H9 (cell line): Measurements from ENCODE around the gene CELA2B. TPM values are rescaled to one million over a fixed set of nuclear protein-coding genes. Genes with fewer than 3 reads are reported as not detected.

Experiments
- DNase-seq: peaks from one replicate; pipeline ENCODE4 v3.0.0-alpha.2; 2017
- H2AFZ ChIP-seq: one replicate; pipeline ENCODE4 v1.6.1; 2013; ENCODE audit warnings: mild to moderate bottlenecking, low read length, control low read depth, moderate library complexity
- H2AK5ac ChIP-seq: 2 replicates; pipeline ENCODE4 v1.6.1; 2013; ENCODE audit warnings: low read length, control low read depth, mixed read lengths; ENCODE audit not compliant: insufficient read length
- H2BK120ac ChIP-seq: one replicate; pipeline ENCODE4 v1.6.1; 2013; ENCODE audit warnings: low read depth, mild to moderate bottlenecking, low read length, control low read depth, inconsistent platforms; ENCODE audit not compliant: poor library complexity, severe bottlenecking
- H2BK12ac ChIP-seq: 2 replicates; pipeline ENCODE4 v1.6.1; 2013; ENCODE audit warnings: low read length, control low read depth, mixed read lengths, low read depth; ENCODE audit not compliant: insufficient read length
- H2BK15ac ChIP-seq: 2 replicates; pipeline ENCODE4 v1.6.1; 2013; ENCODE audit warnings: low read depth, low read length, control low read depth
- H2BK20ac ChIP-seq: one replicate; pipeline ENCODE4 v1.6.1; 2013; ENCODE audit warnings: low read depth, mild to moderate bottlenecking, low read length, control low read depth, inconsistent platforms; ENCODE audit not compliant: poor library complexity, severe bottlenecking
- H2BK5ac ChIP-seq: 2 replicates; pipeline ENCODE4 v1.6.1; 2013; ENCODE audit warnings: low read length, control low read depth, mixed read lengths; ENCODE audit not compliant: insufficient read length
- H3K14ac ChIP-seq: 2 replicates; pipeline ENCODE4 v1.6.1; 2013; ENCODE audit warnings: low read length, control low read depth; ENCODE audit not compliant: insufficient read depth
- H3K18ac ChIP-seq: 2 replicates; pipeline ENCODE4 v1.6.1; 2013; ENCODE audit warnings: low read depth, mild to moderate bottlenecking, mixed read lengths, low read length, control low read depth; ENCODE audit not compliant: insufficient read length
- H3K23ac ChIP-seq: 2 replicates; pipeline ENCODE4 v1.6.1; 2013; ENCODE audit warnings: low read length, control low read depth, mixed read lengths, low read depth; ENCODE audit not compliant: insufficient read length
- H3K23me2 ChIP-seq: 2 replicates; pipeline ENCODE4 v1.6.1; 2013; ENCODE audit warnings: low read depth, mild to moderate bottlenecking, mixed read lengths, low read length, control low read depth; ENCODE audit not compliant: insufficient read length, poor library complexity, severe bottlenecking
- H3K27ac ChIP-seq: 2 replicates; pipeline ENCODE4 v1.5.1; 2013; ENCODE audit warnings: low read length, control low read depth, mixed read lengths, low read depth; ENCODE audit not compliant: insufficient read length
- H3K27me3 ChIP-seq: 2 replicates; pipeline ENCODE4 v1.6.1; 2013; ENCODE audit warnings: low read length, control low read depth, inconsistent platforms; ENCODE audit not compliant: insufficient read depth
- H3K4ac ChIP-seq: 2 replicates; pipeline ENCODE4 v1.6.1; 2013; ENCODE audit warnings: low read depth, mild to moderate bottlenecking, control low read depth, inconsistent platforms, low read length, moderate library complexity
- H3K4me1 ChIP-seq: 2 replicates; pipeline ENCODE4 v1.6.1; 2013; ENCODE audit warnings: low read length, control low read depth, inconsistent platforms; ENCODE audit not compliant: insufficient read depth
- H3K4me2 ChIP-seq: 2 replicates; pipeline ENCODE4 v1.6.1; 2013; ENCODE audit warnings: low read length, control low read depth, mixed read lengths; ENCODE audit not compliant: insufficient read length, insufficient read depth
- H3K56ac ChIP-seq: 2 replicates; pipeline ENCODE4 v1.6.1; 2013; ENCODE audit warnings: low read depth, mild to moderate bottlenecking, mixed read lengths, low read length, control low read depth; ENCODE audit not compliant: insufficient read length
- H3K79me1 ChIP-seq: 2 replicates; pipeline ENCODE4 v1.6.1; 2013; ENCODE audit warnings: low read depth, mild to moderate bottlenecking, moderate library complexity, low read length, control low read depth, inconsistent platforms; ENCODE audit not compliant: insufficient read depth, poor library complexity, severe bottlenecking
- H3K79me2 ChIP-seq: 2 replicates; pipeline ENCODE4 v1.6.1; 2013; ENCODE audit warnings: low read length, control low read depth, inconsistent platforms; ENCODE audit not compliant: insufficient read depth
- H3K9ac ChIP-seq: 2 replicates; pipeline ENCODE4 v1.6.1; 2013; ENCODE audit warnings: low read length, control low read depth, mixed read lengths; ENCODE audit not compliant: insufficient read length; ENCODE audit errors: extremely low read depth
- H3K9me3 ChIP-seq: one replicate; pipeline ENCODE4 v1.6.1; 2013; ENCODE audit warnings: low read depth, low read length, inconsistent platforms; ENCODE audit not compliant: control insufficient read depth
- H3T11ph ChIP-seq: one replicate; pipeline ENCODE4 v1.6.1; 2013; ENCODE audit warnings: mild to moderate bottlenecking, low read length, control low read depth, inconsistent platforms
- H4K20me1 ChIP-seq: one replicate; pipeline ENCODE4 v1.6.1; 2013; ENCODE audit not compliant: control insufficient read depth, insufficient read length, insufficient read depth
- H4K5ac ChIP-seq: 2 replicates; pipeline ENCODE4 v1.6.1; 2013; ENCODE audit warnings: low read depth, mild to moderate bottlenecking, mixed read lengths, low read length, control low read depth; ENCODE audit not compliant: insufficient read length
- H4K8ac ChIP-seq: replicated peaks from 2 replicates; pipeline ENCODE4 v1.6.1; 2013; ENCODE audit warnings: low read length, control low read depth, mixed read lengths, low read depth; ENCODE audit not compliant: insufficient read length
- H4K91ac ChIP-seq: 2 replicates; pipeline ENCODE4 v1.6.1; 2013; ENCODE audit warnings: low read depth, mild to moderate bottlenecking, moderate library complexity, mixed read lengths, low read length, control low read depth; ENCODE audit not compliant: insufficient read length
- H3K27ac Mint-ChIP-seq, 3 experiments: 2 replicates in 2 of 3; 3 replicates in 1 of 3; pipeline ENCODE4 v1.8.0; 2020 to 2021; ENCODE audit warnings: mixed read lengths in 3 of 3, mild to moderate bottlenecking in 1 of 3, moderate library complexity in 1 of 3
- H3K27me3 Mint-ChIP-seq: 2 replicates; pipeline ENCODE4 v1.8.0; 2021; ENCODE audit warnings: low read depth, mild to moderate bottlenecking, moderate library complexity, mixed read lengths
- H3K36me3 Mint-ChIP-seq, 3 experiments: 2 replicates in 2 of 3; 3 replicates in 1 of 3; pipeline ENCODE4 v1.8.0; 2020 to 2021; ENCODE audit warnings: low read depth in 3 of 3, mixed read lengths in 3 of 3; ENCODE audit not compliant: insufficient read depth in 1 of 3
- H3K4me1 Mint-ChIP-seq, 2 experiments: 2 replicates each; pipeline ENCODE4 v1.8.0; 2020; ENCODE audit warnings: mixed read lengths in 2 of 2
- H3K4me3 Mint-ChIP-seq, 2 experiments: 2 replicates in 1 of 2; 3 replicates in 1 of 2; pipeline ENCODE4 v1.8.0; 2020 to 2021; ENCODE audit warnings: mild to moderate bottlenecking in 2 of 2, mixed read lengths in 2 of 2, moderate library complexity in 1 of 2
- H3K9me3 Mint-ChIP-seq, 2 experiments: 2 replicates in 1 of 2; 3 replicates in 1 of 2; pipeline ENCODE4 v1.8.0; 2020; ENCODE audit warnings: mild to moderate bottlenecking in 2 of 2, mixed read lengths in 2 of 2, moderate library complexity in 1 of 2
- WGBS: extraction: QIAGEN DNeasy Blood & Tissue Kit; methylation state at CpG from one replicate; pipeline ENCODE4 v1.1.7; 2013; ENCODE audit warnings: missing lambda C conversion rate, low lambda C conversion rate, mixed read lengths; ENCODE audit not compliant: insufficient read length; ENCODE audit errors: extremely low coverage; 5-methylcytosine and 5-hydroxymethylcytosine counted together
- total RNA-seq: library from RNA; stranded (reverse); gene quantifications from 2 replicates; pipeline ENCODE4 v1.2.1, GENCODE V29; 2021
- TF ChIP-seq, protein P1 (sequence below): fragments of 200-600 bp; sonication (generic); conservative IDR thresholded peaks from 3 replicates; pipeline ENCODE4 v1.8.0; 2021; ENCODE audit warnings: antibody characterized with exemption, mild to moderate bottlenecking

The CELA2B gene
- total RNA-seq, 1 experiment from 2014 or later, result not detected

DNA sequence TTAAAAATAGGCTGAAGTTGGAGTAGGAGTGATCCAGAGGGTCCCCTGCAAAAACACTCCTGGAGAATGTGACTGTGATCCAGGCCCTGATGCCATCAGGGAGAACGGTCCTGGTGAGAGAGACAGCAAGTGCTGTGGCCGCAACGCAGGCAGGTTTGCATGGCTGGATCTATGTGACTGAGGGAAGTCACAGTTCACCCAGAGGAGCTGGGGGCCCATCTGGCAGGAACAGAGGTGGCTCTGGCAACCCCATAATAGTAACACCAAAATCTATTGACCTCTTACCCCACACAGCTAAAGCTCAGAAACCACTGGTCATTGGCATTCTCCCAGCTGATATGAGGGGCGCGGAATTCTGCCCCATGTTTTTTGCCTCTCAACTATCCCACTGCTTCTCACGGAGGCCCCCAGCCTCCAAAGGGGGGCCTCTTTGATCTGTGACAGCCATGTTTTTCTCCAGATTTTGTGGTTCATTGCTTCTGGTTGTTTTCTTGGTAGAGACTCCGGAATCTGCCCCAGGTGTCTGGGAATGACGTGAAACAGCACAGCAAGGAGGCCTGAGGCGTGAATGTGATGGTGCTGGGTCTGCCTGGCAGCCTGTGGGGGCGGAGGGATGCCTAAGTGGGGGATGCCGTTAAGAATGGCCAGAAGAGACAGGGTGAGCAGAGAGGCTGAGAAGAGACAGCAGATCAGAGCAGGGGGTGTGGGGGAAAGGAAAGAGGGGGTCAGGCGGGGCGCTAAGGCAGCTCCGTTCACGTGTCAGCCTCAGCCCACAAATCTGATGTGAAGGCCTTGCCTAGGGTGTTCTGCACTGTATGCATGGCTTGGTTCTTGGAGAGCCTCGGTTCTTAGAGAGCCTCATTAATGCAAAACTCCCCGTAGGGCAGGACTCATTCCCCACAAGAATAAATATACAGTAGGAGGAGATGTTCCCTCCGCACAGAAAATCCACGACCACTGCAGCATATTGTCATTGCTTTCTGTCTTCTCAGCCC is 24.6 kb downstream of the CELA2B start:
- H4K91ac ChIP-seq, result no peak overlapping the region
- no peaks in the 10 kb centered on the region for H3K9me3 ChIP-seq
- no peak for DNase-seq
- Mint-ChIP-seq H3K9me3 (peaks cover 3% of the 10 kb centered on the region in 2 experiments; a peak in 3 of 5 replicates), H3K27ac (peak overlapping the region in 1 of 3 experiments; percentile 49; a peak in 1 of 7 replicates), H3K4me1 (peaks cover 12 to 26% of the 10 kb centered on the region in 2 experiments), H3K36me3 (peaks cover 4 to 37% (median 5%) of the 10 kb centered on the region in 3 experiments), H3K4me3 (no peak overlapping the region; a peak in 1 of 5 replicates), H3K27me3 (no peaks in the 10 kb centered on the region)
- no peak overlapping the region for H2AFZ ChIP-seq
- no peak overlapping the region for H4K8ac ChIP-seq
- H3K23ac ChIP-seq, result no peak overlapping the region
- H3K79me2 ChIP-seq, result no peaks in the 10 kb centered on the region
- H2BK15ac ChIP-seq, result no peak overlapping the region
- no peak overlapping the region for H4K5ac ChIP-seq
- no peak overlapping the region for H2BK120ac ChIP-seq
- H2BK5ac ChIP-seq, result no peak overlapping the region
- no peaks in the 10 kb centered on the region for H4K20me1 ChIP-seq
- H3K79me1 ChIP-seq, result no peaks in the 10 kb centered on the region
- H3K14ac ChIP-seq, result no peak overlapping the region
- no peak overlapping the region for H2BK20ac ChIP-seq
- no peak overlapping the region for H3K56ac ChIP-seq
- H3K9ac ChIP-seq, result no peak overlapping the region
- H2BK12ac ChIP-seq, result no peak overlapping the region
- no peaks in the 10 kb centered on the region for H3K23me2 ChIP-seq
- no peak overlapping the region for H2AK5ac ChIP-seq
- no peaks in the 10 kb centered on the region; the same call in 1 of the 2 replicates for H3K4me1 ChIP-seq
- H3K27me3 ChIP-seq, result no peaks in the 10 kb centered on the region
- no peak overlapping the region for H3K27ac ChIP-seq
- no peak overlapping the region for H3K4ac ChIP-seq
- TF ChIP-seq, protein P1, sequence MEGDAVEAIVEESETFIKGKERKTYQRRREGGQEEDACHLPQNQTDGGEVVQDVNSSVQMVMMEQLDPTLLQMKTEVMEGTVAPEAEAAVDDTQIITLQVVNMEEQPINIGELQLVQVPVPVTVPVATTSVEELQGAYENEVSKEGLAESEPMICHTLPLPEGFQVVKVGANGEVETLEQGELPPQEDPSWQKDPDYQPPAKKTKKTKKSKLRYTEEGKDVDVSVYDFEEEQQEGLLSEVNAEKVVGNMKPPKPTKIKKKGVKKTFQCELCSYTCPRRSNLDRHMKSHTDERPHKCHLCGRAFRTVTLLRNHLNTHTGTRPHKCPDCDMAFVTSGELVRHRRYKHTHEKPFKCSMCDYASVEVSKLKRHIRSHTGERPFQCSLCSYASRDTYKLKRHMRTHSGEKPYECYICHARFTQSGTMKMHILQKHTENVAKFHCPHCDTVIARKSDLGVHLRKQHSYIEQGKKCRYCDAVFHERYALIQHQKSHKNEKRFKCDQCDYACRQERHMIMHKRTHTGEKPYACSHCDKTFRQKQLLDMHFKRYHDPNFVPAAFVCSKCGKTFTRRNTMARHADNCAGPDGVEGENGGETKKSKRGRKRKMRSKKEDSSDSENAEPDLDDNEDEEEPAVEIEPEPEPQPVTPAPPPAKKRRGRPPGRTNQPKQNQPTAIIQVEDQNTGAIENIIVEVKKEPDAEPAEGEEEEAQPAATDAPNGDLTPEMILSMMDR, result no peak
- WGBS, result no CpG with 5 or more reads among the region's 19 CpGs
- H3K4me2 ChIP-seq, result no peak overlapping the region
- no peak overlapping the region for H3T11ph ChIP-seq
- H3K18ac ChIP-seq, result no peak overlapping the region
